ENCODE results near the gene GCNT1.

The GCNT1 gene

GRCh38 chr9:76539180-76539579, 80.2 kb downstream of the GCNT1 start:
- TF ChIP-seq CTCF (IDR thresholded peaks at IDR 0.05; ENCODE audit: low read length, missing control alignments) = no peak
- no peak overlapping the region for H3K4me3 ChIP-seq (replicated peaks; ENCODE audit: low read depth, low read length)
- no peak for DNase-seq (ENCODE audit: low read depth)

GRCh38 chr9:76542360-76542759, 83.4 kb downstream of the GCNT1 start:
- no peak overlapping the region for H3K4me3 ChIP-seq (replicated peaks; ENCODE audit: low read depth, low read length)
- DNase-seq (ENCODE audit: low read depth) = no peak
- no peak for TF ChIP-seq CTCF (IDR thresholded peaks at IDR 0.05; ENCODE audit: low read length, missing control alignments)

- DNase-seq (ENCODE audit: low read depth) = no peak
- TF ChIP-seq CTCF (IDR thresholded peaks at IDR 0.05; ENCODE audit: low read length, missing control alignments) = no peak
- H3K4me3 ChIP-seq (replicated peaks; ENCODE audit: low read depth, low read length) = no peak overlapping the region
Measured at GRCh38 chr9:76545191-76545590, 86.2 kb downstream of the GCNT1 start.

- H3K4me3 ChIP-seq (replicated peaks; ENCODE audit: low read depth, low read length) = no peak overlapping the region
- DNase-seq (ENCODE audit: low read depth) = no peak
- no peak for TF ChIP-seq CTCF (IDR thresholded peaks at IDR 0.05; ENCODE audit: low read length, missing control alignments)
Measured at GRCh38 chr9:76552181-76552580, 93.2 kb downstream of the GCNT1 start.

GRCh38 chr9:76552751-76553455, 93.9 kb downstream of the GCNT1 start:
- H3K4me3 ChIP-seq (replicated peaks; ENCODE audit: low read depth, low read length) = no peak overlapping the region
- DNase-seq (ENCODE audit: low read depth) = no peak
- TF ChIP-seq CTCF (IDR thresholded peaks at IDR 0.05; ENCODE audit: low read length, missing control alignments) = no peak

GRCh38 chr9:76553680-76554079, 94.7 kb downstream of the GCNT1 start:
- no peak for TF ChIP-seq CTCF (IDR thresholded peaks at IDR 0.05; ENCODE audit: low read length, missing control alignments)
- H3K4me3 ChIP-seq (replicated peaks; ENCODE audit: low read depth, low read length) = no peak overlapping the region
- DNase-seq (ENCODE audit: low read depth) = no peak
